HK-2 (cell line): ENCODE results near the gene PCDHB10.
"Not testable (repeated sequence)": the region's sequence is repeated elsewhere in the genome, so short reads cannot be mapped to it uniquely, and the experiment has no call there.

ENCODE experiments used
- DNase-seq: peaks from one replicate; pipeline ENCODE4 v3.0.0-alpha.2; 2018; ENCODE audit not compliant: unreplicated experiment

The PCDHB10 gene

DNA sequence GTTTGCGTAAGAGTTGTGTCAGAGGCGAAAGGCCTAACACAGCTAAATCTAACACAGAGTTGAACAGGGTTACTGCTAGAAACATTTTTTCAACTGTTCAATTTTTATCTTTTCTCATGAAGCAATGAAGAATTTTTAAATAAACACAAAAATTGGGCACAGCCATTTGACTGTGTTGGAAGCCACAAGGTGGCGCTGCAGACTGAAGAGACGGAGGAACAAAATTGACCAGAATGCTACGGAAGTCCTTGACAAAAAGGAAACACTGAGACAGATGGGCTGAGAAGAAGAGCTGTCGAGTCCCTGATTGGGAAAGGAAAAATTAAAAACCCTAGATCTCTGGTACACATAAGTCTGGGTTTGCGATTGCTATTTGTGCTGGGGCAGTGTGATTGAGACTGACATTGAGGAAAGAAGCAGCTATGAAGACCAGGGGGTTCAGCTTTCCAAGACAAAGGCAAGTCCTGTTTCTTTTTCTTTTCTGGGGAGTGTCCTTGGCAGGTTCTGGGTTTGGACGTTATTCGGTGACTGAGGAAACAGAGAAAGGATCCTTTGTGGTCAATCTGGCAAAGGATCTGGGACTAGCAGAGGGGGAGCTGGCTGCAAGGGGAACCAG, 5.1 kb upstream of the PCDHB10 start, which contains the start of gene PCDHB9:
PCDHB9 (plus strand) TSS at position 265 of the 616 bp plus-strand sequence; CDS start at position 423, 158 bp downstream.
- DNase-seq = no peak

DNA sequence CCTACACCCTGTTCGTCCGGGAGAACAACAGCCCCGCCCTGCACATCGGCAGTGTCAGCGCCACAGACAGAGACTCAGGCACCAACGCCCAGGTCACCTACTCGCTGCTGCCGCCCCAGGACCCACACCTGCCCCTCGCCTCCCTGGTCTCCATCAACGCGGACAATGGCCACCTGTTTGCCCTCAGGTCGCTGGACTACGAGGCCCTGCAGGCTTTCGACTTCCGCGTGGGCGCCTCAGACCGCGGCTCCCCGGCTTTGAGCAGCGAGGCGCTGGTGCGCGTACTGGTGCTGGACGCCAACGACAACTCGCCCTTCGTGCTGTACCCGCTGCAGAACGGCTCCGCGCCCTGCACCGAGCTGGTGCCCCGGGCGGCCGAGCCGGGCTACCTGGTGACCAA, 3.5 kb upstream of the PCDHB10 start:
- DNase-seq = not testable (repeated sequence)

DNA sequence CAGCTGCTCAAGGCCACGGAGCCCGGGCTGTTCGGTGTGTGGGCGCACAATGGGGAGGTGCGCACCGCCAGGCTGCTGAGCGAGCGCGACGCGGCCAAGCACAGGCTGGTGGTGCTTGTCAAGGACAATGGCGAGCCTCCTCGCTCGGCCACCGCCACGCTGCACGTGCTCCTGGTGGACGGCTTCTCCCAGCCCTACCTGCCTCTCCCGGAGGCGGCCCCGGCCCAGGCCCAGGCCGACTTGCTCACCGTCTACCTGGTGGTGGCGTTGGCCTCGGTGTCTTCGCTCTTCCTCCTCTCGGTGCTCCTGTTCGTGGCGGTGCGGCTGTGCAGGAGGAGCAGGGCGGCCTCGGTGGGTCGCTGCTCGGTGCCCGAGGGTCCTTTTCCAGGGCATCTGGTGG, 3.0 kb upstream of the PCDHB10 start:
- DNase-seq = not testable (repeated sequence)

DNA sequence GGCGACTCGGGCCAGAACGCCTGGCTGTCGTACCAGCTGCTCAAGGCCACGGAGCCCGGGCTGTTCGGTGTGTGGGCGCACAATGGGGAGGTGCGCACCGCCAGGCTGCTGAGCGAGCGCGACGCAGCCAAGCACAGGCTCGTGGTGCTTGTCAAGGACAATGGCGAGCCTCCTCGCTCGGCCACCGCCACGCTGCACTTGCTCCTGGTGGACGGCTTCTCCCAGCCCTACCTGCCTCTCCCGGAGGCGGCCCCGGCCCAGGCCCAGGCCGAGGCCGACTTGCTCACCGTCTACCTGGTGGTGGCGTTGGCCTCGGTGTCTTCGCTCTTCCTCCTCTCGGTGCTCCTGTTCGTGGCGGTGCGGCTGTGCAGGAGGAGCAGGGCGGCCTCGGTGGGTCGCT, 2.2 kb downstream of the PCDHB10 start:
- DNase-seq = not testable (repeated sequence)

DNA sequence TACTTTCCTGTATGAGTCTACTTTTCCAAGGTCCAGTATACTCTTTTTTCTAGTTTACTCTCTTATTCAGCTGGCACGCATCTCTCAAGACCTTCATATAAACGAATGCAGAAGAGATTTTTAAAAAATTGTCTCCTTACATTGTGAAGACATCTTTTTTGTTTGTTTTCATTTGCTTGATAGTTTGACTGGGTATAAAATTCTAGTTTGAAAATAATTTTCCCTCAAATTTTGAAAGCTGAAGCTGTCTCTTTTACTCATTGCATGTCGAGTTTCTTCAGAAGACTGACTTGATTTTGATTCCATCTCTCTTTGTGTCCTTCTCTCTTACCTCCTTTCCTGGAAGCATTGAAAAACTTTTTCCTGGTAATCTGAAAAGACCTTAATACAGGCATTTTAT, 4.2 kb downstream of the PCDHB10 start:
- DNase-seq = no peak

DNA sequence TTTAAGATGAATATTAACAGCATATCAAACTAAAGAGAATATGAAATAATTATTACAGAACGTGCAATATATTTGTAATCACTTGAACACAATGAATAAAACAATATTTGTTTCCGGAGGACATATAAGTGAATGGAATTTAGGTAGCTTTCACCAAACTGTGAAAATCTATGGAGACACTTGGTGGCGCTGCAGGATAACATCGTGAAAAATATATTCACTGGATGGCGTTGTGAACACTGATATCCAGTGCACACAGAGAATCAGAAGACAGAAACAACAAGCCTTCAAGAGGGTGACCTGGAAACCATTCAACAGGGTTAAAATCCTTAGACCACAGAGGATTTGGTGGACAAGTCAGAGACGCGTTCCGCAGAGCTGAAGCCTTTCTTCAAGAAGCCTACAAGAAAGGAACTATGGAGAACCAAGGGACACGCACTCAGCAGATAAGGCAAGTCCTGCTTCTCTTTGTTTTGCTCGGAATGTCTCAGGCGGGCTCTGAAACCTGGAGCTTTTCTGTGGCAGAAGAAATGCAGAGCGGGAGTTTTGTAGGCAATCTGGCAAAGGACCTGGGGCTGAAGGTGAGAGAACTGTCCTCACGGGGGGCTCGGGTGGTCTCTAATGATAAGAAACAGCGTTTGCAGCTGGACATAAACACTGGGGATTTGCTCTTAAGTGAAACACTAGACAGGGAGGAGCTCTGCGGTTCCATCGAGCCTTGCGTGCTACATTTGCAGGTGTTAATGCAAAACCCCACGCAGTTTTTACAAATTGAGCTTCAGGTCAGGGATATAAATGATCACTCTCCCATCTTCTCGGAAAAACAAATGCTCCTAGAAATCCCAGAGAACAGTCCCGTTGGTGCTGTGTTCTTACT, 7.4 kb downstream of the PCDHB10 start, which contains the start of gene PCDHB11:
PCDHB11 (plus strand) TSS at position 269 of the 877 bp plus-strand sequence; CDS start at position 417, 148 bp downstream.
- no peak for DNase-seq

DNA sequence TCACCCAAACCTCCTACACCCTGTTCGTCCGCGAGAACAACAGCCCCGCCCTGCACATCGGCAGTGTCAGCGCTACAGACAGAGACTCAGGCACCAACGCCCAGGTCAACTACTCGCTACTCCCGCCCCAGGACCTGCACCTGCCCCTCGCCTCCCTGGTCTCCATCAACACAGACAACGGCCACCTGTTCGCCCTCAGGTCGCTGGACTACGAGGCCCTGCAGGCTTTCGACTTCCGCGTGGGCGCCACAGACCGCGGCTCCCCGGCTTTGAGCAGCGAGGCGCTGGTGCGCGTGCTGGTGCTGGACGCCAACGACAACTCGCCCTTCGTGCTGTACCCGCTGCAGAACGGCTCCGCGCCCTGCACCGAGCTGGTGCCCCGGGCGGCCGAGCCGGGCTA, 9.0 kb downstream of the PCDHB10 start:
- not testable (repeated sequence) for DNase-seq

DNA sequence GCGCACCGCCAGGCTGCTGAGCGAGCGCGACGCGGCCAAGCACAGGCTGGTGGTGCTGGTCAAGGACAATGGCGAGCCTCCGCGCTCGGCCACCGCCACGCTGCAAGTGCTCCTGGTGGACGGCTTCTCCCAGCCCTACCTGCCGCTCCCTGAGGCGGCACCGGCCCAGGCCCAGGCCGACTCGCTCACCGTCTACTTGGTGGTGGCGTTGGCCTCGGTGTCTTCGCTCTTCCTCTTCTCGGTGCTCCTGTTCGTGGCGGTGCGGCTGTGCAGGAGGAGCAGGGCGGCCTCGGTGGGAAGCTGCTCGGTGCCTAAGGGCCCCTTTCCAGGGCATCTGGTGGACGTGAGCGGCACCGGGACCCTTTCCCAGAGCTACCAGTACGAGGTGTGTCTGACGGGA, 9.5 kb downstream of the PCDHB10 start:
- not testable (repeated sequence) for DNase-seq

DNA sequence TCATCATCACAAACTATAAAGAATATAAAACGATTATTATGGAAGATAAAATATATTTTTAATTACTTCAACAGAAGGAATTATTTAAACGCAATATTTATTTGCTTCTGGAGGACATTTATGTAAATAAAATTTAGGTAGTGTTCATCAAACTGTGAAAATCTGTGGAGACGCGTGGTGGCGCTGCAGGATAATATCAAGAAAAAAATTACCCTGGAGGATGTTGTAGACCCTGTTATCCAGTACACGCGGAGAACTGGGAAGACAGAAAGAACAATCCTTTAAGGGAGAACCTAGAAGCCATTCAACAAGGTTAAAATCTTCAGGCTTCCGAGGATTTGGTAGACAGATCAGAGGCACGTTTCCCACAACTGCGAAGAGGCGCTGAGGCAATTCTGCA, 16.3 kb downstream of the PCDHB10 start, which contains the start of gene PCDHB12:
PCDHB12 (plus strand) TSS at position 242 of the 400 bp plus-strand sequence. CDS start 189 bp downstream, outside the sequence.
- no peak for DNase-seq

DNA sequence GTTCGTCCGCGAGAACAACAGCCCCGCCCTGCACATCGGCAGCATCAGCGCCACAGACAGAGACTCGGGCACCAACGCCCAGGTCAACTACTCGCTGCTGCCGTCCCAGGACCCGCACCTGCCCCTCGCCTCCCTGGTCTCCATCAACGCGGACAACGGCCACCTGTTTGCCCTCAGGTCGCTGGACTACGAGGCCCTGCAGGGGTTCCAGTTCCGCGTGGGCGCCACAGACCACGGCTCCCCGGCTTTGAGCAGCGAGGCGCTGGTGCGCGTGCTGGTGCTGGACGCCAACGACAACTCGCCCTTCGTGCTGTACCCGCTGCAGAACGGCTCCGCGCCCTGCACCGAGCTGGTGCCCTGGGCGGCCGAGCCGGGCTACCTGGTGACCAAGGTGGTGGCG, 18.1 kb downstream of the PCDHB10 start:
- DNase-seq = not testable (repeated sequence)

DNA sequence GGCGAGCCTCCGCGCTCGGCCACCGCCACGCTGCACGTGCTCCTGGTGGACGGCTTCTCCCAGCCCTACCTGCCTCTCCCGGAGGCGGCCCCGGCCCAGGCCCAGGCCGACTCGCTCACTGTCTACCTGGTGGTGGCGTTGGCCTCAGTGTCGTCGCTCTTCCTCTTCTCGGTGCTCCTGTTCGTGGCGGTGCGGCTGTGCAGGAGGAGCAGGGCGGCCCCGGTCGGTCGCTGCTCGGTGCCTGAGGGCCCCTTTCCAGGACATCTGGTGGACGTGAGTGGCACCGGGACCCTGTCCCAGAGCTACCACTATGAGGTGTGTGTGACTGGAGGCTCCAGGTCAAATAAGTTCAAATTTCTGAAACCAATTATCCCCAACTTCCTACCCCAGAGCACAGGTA, 18.7 kb downstream of the PCDHB10 start:
- not testable (repeated sequence) for DNase-seq

DNA sequence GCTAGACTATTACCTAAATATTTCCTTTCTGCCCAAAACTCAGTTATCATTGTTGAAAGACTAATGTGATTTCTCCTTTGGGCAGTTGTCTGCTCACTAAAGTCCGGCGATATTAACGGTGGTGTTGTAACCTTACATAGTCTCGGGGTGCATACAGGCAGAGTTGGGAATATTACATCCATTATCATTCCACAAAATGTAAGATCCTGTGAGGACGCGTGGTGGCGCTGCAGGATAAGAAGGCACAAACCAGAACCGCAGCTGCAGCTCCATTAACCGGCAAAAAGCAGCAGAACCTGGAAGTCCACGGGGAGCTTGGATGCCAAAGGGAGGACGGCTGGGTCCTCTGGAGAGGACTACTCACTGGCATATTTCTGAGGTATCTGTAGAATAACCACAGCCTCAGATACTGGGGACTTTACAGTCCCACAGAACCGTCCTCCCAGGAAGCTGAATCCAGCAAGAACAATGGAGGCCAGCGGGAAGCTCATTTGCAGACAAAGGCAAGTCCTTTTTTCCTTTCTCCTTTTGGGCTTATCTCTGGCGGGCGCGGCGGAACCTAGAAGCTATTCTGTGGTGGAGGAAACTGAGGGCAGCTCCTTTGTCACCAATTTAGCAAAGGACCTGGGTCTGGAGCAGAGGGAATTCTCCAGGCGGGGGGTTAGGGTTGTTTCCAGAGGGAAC, 21.6 kb downstream of the PCDHB10 start, which contains the start of gene PCDHB13:
PCDHB13 (plus strand) TSS at position 264 of the 684 bp plus-strand sequence; CDS start at position 469, 205 bp downstream.
- peak; percentile 33 for DNase-seq

DNA sequence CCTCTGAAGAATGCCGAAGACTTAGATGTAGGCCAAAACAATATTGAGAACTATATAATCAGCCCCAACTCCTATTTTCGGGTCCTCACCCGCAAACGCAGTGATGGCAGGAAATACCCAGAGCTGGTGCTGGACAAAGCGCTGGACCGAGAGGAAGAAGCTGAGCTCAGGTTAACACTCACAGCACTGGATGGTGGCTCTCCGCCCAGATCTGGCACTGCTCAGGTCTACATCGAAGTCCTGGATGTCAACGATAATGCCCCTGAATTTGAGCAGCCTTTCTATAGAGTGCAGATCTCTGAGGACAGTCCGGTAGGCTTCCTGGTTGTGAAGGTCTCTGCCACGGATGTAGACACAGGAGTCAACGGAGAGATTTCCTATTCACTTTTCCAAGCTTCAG, 22.4 kb downstream of the PCDHB10 start:
- DNase-seq = not testable (repeated sequence)

DNA sequence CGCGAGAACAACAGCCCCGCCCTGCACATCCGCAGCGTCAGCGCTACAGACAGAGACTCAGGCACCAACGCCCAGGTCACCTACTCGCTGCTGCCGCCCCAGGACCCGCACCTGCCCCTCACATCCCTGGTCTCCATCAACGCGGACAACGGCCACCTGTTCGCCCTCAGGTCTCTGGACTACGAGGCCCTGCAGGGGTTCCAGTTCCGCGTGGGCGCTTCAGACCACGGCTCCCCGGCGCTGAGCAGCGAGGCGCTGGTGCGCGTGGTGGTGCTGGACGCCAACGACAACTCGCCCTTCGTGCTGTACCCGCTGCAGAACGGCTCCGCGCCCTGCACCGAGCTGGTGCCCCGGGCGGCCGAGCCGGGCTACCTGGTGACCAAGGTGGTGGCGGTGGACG, 23.4 kb downstream of the PCDHB10 start:
- DNase-seq = not testable (repeated sequence)

DNA sequence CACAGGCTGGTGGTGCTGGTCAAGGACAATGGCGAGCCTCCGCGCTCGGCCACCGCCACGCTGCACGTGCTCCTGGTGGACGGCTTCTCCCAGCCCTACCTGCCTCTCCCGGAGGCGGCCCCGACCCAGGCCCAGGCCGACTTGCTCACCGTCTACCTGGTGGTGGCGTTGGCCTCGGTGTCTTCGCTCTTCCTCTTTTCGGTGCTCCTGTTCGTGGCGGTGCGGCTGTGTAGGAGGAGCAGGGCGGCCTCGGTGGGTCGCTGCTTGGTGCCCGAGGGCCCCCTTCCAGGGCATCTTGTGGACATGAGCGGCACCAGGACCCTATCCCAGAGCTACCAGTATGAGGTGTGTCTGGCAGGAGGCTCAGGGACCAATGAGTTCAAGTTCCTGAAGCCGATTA, 23.9 kb downstream of the PCDHB10 start:
- not testable (repeated sequence) for DNase-seq

DNA sequence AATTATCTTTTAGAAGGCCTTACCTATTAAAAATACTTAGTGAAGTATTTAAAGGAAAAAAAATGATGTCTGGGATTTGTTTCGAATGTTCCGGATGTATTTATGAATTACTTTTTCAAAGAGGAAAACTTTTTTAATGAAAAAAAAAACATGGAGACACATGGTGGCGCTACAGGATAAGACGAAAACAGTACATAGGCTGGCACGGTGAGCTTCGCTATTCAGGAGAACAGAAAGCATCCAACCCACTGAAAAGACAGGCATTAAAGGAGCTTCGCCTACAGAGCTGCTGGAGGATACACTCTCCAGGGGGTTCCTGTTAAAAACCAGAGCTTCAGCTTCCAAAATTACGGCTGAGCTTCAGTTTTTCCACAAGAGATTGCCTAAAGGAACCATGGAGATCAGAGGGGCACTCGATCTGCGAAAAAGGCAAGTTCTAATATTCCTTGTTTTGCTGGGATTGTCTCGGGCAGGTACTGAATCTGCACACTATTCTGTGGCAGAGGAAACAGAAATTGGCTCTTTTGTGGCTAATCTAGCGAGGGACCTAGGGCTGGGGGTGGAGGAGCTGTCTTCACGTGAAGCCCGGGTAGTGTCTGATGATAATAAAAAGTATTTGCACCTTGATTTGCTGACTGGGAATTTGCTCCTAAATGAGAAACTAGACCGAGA, 31.1 kb downstream of the PCDHB10 start, which contains the start of gene PCDHB14:
PCDHB14 (plus strand) TSS at position 232 of the 672 bp plus-strand sequence; CDS start at position 395, 163 bp downstream.
- no peak for DNase-seq

DNA sequence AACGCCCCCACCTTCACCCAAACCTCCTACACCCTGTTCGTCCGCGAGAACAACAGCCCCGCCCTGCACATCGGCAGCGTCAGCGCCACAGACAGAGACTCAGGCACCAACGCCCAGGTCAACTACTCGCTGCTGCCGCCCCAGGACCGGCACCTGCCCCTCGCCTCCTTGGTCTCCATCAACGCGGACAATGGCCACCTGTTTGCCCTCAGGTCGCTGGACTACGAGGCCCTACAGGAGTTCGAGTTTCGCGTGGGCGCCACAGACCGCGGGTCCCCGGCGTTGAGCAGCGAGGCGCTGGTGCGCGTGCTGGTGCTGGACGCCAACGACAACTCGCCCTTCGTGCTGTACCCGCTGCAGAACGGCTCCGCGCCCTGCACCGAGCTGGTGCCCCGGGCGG, 32.7 kb downstream of the PCDHB10 start:
- DNase-seq = not testable (repeated sequence)

DNA sequence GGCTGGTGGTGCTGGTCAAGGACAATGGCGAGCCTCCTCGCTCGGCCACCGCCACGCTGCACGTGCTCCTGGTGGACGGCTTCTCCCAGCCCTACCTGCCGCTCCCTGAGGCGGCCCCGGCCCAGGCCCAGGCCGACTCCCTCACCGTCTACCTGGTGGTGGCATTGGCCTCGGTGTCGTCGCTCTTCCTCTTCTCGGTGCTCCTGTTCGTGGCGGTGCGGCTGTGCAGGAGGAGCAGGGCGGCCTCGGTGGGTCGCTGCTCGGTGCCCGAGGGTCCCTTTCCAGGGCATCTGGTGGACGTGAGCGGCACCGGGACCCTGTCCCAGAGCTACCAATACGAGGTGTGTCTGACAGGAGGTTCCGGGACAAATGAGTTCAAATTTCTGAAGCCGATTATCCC, 33.3 kb downstream of the PCDHB10 start:
- not testable (repeated sequence) for DNase-seq

DNA sequence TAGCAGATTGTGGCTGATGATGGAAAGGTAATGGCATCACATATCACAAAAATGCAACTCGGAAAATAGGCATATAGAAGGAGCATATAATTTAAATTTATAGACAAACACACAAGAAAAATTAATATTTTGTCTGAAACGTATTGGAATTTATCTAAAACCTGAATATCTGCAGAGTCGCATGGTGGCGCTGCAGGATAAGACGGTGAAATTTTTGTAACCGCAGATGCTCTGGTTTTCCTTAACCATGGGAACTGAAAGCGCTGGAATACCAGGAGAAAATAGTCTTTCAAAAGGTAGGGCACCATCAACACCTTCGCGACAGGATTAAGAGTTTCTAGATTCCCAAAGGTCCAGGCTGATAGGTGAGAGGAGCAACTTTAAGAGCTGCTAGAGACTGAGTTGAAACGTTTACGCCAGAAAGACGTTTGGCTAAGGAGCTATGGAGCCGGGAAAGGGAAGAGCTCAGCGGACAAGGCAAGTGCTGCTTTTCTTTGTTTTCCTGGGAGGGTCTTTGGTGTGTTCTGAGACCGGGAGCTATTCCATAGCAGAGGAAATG, 42.0 kb downstream of the PCDHB10 start:
- no peak for DNase-seq

DNA sequence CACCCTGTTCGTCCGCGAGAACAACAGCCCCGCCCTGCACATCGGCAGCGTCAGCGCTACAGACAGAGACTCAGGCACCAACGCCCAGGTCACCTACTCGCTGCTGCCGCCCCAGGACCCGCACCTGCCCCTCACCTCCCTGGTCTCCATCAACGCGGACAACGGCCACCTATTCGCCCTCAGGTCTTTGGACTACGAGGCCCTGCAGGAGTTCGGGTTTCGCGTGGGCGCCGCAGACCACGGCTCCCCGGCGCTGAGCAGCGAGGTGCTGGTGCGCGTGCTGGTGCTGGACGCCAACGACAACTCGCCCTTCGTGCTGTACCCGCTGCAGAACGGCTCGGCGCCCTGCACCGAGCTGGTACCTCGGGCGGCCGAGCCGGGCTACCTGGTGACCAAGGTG, 43.8 kb downstream of the PCDHB10 start:
- DNase-seq = not testable (repeated sequence)
